Skin of body (tissue), 2 donors: ENCODE results near the gene FAM83E. TPM values are rescaled to one million over a fixed set of nuclear protein-coding genes. Genes with fewer than 3 reads are reported as not detected.
"Not testable (repeated sequence)": the region's sequence is repeated elsewhere in the genome, so short reads cannot be mapped to it uniquely, and the experiment has no call there.

Experiments used
- DNase-seq: peaks from one replicate; lab custom pipeline; 2025; lab: John Stamatoyannopoulos, UW
- total RNA-seq: library from RNA; depleted of rRNA; stranded (reverse); fragments of >200 nt; gene quantifications from one replicate; pipeline ENCODE4 v1.2.3, GENCODE V29; 2014

The FAM83E gene
- total RNA-seq, 1 donor from 2014 or later = 2.0 TPM

DNA sequence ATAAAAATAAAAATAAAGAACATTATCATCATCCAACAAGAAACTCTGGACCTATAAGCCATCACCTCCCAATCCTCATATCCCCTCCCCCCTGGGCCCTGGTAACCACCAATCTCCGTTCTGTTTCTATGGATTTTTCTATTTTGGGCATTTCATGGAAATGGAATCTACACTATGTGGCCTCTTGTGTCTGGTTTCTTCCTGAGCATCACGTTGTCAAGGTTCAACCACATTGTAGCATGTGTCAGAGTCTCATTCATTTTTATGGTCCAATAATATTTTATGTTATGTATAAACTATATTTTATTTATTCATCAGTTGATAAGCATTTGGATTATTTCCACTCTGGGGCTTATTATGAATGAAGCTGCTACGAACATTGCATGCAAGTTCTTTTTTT lies 36.0 kb downstream of the FAM83E start:
- DNase-seq = no peak

DNA sequence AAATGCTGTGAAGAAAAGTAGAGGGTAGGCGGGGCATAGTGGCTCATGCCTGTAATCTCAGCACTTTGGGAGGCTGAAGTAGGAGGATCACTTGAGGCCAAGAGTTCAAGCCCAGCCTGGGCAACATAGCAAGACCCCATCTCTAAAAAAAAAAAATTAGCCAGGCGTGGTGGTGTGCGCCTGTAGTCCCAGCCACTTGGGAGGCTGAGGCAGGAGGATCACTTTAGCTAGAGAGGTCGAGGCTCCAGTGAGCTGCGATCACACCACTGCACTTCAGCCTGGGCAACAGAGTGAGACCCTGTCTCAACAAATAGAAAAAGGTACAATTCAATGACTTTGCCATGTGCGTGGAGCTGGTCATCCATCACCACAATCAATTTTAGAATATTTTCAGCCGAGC lies 37.0 kb downstream of the FAM83E start:
- DNase-seq = not testable (repeated sequence)

GRCh38 chr19:48575931-48576622 lies 38.8 kb downstream of the FAM83E start:
- no peak for DNase-seq

DNA sequence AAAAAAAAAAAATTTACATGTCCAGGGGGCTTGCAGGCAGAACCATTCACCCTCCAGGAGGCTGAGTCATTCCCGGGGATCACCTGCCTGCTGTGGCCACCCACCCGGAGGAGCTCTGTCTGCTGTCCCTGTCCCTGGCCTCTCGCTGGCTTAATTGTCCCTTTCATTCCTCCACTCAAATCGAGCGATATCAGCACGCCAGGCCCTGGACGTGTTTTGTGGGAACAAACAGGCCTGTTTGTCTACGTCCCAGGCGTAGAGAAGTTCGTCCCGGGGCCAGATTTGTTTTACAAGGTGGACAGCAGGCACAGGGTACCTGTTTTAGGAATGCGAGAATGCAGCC lies 41.7 kb downstream of the FAM83E start:
- DNase-seq = no peak

- DNase-seq = no peak
Measured at GRCh38 chr19:48571378-48572162, 43.3 kb downstream of the FAM83E start.

- no peak for DNase-seq
Measured at GRCh38 chr19:48569814-48570213, 45.1 kb downstream of the FAM83E start.

- DNase-seq = no peak
Measured at GRCh38 chr19:48568345-48568886, 46.5 kb downstream of the FAM83E start.

DNA sequence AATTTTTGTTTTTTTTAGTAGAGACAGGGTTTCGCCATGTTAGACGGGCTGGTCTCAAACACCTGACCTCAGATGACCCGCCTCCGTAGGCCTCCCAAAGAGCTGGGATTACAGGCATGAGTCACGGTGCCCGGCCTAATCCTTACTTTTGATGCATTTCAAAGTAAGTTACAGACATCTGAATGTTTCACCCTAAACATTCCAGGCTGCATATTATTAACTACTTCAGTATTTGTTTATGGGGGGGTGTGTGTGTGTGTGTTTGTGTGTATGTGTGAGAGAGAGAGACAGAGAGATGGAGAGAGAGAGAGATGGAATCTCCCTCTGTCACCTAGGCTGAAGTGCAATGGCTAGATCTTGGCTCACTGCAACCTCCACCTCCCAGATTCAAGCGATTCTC lies 49.8 kb downstream of the FAM83E start:
- DNase-seq = no peak

Other genes starting within 250 kb of the FAM83E start
- 46.5 TPM for gene KDELR1, start 223.5 kb downstream of the FAM83E start, total RNA-seq
- 1.1 TPM for gene GRIN2D, start 221.4 kb downstream of the FAM83E start, total RNA-seq
- gene GRWD1, start 169.1 kb downstream of the FAM83E start, total RNA-seq = 8.3 TPM
- gene KCNJ14, start 159.5 kb downstream of the FAM83E start, total RNA-seq = 1.2 TPM
- 27.4 TPM for gene CYTH2, start 145.7 kb downstream of the FAM83E start, total RNA-seq
- 0.79 TPM for gene LMTK3, start 103.2 kb downstream of the FAM83E start, total RNA-seq
- gene SULT2B1, start 62.9 kb downstream of the FAM83E start, total RNA-seq = 16.2 TPM
- 0.20 TPM for gene SPACA4, start 8.3 kb downstream of the FAM83E start, total RNA-seq
- gene RPL18, start 4.1 kb upstream of the FAM83E start, total RNA-seq = 1,454 TPM
- gene SPHK2, start 4.4 kb upstream of the FAM83E start, total RNA-seq = 4.6 TPM
- gene DBP, start 22.3 kb upstream of the FAM83E start, total RNA-seq = 5.7 TPM
- gene CA11, start 31.1 kb upstream of the FAM83E start, total RNA-seq = 2.3 TPM
- gene NTN5, start 57.9 kb upstream of the FAM83E start, total RNA-seq = 0.30 TPM
- 0.59 TPM for gene FUT2, start 80.9 kb upstream of the FAM83E start, total RNA-seq
- 1.7 TPM for gene MAMSTR, start 104.6 kb upstream of the FAM83E start, total RNA-seq
- gene RASIP1, start 125.5 kb upstream of the FAM83E start, total RNA-seq = 6.5 TPM
- 0.10 TPM for gene IZUMO1, start 131.8 kb upstream of the FAM83E start, total RNA-seq
- 2.9 TPM for gene FUT1, start 137.6 kb upstream of the FAM83E start, total RNA-seq
- not detected for gene FGF21, start 140.4 kb upstream of the FAM83E start, total RNA-seq
- gene BCAT2, start 196.0 kb upstream of the FAM83E start, total RNA-seq = 19.0 TPM
- 3.4 TPM for gene HSD17B14, start 221.4 kb upstream of the FAM83E start, total RNA-seq